NCI-H146 (cell line): ENCODE results near the gene PRSS23.
A peak's percentile ranks its signal among the peaks of the same experiment; 100 is the strongest.
"Not testable (repeated sequence)": the region's sequence is repeated elsewhere in the genome, so short reads cannot be mapped to it uniquely, and the experiment has no call there.

Experiments
- DNase-seq: peaks from one replicate; lab custom pipeline; 2025; lab: John Stamatoyannopoulos, UW

PRSS23 gene, protein sequence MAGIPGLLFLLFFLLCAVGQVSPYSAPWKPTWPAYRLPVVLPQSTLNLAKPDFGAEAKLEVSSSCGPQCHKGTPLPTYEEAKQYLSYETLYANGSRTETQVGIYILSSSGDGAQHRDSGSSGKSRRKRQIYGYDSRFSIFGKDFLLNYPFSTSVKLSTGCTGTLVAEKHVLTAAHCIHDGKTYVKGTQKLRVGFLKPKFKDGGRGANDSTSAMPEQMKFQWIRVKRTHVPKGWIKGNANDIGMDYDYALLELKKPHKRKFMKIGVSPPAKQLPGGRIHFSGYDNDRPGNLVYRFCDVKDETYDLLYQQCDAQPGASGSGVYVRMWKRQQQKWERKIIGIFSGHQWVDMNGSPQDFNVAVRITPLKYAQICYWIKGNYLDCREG

DNA sequence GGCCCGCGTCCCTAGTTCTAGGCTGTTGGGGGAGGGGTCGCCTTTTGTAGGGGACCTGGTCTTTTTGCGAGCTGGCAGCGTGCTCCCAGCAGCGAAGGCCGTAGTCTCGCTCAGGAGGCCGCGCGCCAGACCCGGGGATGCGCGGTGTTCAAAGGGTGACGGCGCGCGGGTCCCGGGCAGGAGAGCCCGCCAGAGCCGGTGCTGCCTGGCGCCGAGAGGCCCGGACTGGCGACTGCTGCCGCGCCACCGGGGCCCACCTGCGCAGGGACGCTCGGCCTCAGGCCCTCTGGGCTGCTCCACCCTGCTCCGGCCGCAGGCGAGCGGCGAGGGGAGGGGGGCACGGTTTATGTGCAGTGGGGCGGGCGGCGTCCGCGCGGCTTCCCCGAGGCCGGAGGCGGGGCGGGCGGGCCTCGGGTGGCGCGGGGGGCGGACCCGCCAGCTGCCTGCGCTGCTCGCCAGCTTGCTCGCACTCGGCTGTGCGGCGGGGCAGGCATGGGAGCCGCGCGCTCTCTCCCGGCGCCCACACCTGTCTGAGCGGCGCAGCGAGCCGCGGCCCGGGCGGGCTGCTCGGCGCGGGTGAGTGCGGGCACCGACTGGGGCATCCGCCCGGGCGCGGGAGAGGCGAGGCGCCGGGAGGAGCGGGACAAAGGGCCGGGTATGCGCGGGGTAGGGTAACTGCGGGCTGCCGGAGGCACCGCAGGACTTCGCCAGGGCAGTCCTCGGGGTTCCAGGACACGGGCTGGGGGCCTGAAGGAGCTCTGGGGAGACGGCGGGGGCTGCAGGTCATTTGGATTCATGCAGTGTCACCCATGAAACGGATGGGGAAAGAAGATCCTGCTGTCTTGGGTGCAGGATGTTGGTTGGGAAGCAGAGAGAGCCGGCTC, at the start of gene PRSS23:
PRSS23 (plus strand) TSS at position 467 of the 884 bp plus-strand sequence. CDS start 7,102 bp downstream, outside the sequence.
- DNase-seq, result peak; percentile 67

DNA sequence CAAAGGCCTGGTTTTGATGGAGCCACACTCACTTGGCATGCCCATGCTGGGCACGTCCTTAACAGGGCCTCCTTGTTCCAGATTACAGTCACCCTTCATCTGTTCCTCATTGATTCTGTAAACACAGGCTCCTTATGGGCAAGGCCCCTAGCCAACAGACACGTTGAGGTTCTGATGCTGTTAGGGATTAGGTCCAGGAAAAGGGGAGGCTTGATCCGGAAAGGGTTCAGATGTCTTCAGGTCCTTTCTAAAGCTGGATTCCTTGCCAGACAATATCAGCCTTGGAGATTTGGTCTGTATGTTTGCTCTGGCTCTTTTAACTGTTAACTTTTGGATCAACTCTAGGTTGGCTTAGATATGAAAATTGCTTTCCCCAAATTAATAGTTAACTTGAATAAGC, 46.9 kb upstream of the PRSS23 start:
- no peak for DNase-seq

DNA sequence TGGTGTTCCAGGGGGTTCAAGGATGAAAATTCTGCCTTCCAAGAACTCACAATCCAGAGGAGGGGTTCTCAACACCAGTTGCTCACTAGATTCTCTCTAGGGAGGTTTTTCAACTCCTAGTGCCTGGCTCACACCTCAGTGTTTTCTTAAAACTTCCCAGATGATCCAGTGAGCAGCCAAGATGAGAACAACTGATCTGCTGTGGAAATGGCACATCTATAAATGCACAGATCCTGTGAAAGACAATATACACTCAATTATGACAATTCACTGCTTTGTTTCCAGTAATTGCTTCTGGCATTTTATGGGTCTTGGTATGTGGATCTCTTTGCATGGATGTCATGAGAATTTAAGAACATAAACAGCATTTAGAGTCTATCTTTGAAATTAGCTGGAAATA, 45.2 kb upstream of the PRSS23 start:
- DNase-seq, result no peak

DNA sequence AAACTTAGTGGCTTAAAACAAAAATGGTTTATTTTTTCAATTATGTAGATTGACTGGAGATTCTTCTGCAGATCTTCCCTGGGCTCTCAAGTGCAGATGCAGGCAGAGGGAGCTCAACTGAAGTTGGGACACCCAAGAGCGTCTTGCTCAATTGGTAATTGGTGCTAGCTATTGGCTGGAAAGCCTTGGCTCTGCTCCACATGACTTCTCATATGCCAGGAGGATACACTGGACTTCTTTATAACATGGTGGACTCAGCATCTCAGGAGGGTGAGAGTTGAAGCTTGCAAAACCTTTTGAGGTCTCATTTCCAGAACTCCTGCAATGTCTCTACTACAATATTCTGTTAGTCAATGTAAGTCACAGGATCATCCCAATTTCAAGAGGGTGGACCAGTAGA, 42.2 kb upstream of the PRSS23 start:
- DNase-seq, result no peak

DNA sequence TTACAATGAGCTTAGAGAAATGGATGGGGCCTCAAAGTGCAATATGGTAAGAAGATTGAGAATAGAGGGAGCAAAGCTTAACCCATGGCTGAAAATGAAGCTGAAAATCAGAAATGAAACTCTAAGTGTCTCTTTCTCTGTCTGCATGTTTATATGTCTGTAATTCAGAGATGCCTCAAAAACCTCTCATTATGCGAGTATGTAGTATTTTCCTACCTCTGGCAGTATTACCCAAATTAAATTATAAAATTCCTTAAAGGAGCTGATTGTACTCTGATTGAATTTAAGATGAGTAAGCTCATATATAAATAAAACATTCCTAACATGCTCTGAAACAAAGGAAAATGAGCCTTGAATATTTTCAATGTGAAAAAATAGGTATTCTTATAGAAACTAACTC, 39.8 kb upstream of the PRSS23 start:
- DNase-seq, result no peak

DNA sequence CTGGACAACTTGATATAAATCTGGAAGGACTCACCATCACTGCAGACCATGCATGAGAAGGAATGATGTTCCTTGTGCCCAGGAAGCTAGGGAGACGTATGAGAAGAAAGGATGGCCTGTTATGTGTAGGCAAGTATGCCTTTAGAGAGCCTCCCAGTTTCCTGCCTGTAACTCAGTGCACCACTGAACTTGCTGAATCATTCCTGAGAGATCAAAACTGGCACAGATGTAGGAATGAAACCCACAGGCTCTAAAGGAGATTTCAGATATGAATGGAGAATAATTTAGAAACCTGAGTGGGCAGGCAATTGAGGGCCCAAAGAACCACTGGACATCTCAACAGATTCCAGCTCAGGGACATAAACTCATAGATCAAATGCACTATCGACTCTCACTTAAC, 38.4 kb upstream of the PRSS23 start:
- DNase-seq, result no peak

DNA sequence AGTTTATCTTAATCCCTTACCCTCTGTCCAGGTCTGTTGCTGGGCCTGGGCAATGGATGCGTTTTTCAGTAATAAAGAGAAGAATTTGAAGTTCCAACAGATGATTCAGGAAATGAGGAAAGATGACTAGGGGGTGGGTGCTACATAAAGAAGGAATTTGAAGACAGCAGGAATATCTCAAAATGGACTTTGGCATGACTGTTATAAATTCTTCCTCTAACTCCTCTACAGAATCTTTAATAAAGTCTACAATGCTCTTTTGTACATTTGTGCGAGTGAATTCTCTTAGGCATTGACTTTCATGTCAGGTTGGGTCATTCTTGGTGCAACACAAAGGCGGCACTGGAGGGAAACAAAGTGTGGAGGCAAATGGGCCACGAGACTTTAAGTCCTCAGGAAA, 35.1 kb upstream of the PRSS23 start:
- no peak for DNase-seq

DNA sequence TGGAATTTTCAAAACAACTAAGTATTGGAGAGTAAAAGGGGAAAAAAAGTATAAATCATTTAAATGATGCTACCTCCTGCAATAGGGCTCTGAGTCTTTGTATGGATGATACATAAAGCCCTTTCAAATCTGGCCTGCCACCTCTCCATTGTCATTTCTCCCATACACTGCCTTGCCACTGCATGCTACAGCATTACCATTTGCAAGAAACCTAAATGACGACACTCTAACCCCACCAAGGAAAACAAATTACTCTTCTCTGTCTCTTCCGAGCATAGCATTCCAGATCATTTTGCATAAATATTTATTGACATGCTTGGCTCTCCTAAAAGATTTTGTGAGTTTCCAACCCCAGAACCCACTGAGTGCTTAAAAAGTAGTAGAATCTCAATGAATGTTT, 34.5 kb upstream of the PRSS23 start:
- DNase-seq, result no peak

DNA sequence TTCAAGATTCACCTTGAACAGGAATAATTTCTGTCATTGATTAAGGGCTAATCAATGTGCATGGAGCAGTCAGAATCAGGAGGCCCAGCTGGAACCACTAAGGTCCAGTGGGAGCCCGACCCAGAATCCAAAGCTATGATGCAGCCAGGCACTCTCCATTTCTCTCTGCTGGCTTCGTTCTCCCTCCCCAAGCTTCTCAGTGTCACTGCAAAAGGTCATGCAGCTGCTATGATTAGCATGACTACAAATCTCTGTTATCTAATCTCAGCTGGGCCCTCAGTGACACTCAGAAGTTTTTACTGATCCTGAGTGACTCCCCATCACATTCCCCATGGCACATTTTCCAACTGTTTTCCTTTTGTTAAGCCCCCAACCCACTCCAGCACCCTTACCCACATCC, 31.1 kb upstream of the PRSS23 start:
- no peak for DNase-seq

DNA sequence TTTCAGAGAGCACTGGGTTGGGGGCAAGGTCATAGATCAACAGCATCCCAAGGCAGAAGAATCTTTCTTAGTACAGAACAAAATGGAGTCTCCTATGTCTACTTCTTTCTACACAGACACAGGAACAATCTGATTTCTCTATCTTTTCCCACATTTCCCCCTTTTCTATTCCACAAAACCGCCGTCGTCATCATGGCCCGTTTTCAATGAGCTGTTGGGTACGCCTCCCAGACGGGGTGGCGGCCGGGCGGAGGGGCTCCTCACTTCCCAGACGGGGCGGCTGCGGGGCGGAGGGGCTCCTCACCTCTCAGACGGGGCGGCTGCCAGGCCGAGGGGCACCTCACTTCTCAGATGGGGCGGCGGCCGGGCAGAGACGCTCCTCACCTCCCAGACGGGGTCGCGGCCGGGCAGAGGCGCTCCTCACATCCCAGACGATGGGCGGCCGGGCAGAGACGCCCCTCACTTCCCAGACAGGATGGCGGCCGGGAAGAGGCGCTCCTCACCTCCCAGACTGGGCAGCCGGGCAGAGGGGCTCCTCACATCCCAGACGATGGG, 29.8 kb upstream of the PRSS23 start:
- not testable (repeated sequence) for DNase-seq

DNA sequence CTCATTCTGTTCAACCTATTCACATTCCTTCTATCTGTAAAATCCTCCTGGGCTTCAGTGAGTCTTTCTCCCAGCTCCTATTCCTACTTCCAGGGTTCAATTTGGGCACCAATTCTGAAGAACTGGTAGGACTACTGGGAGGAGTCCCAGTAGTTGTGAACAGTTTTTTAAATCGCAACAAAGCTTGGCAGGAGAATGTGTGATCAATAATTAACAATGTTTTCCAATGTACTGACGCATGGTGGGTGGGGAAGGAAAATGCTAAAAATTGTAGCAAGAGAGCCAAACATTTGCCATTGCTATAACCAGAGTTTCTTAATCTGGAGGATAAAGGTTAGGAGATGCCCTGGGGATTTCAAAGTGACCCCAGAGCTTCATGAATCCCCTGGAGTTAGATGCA, 27.3 kb upstream of the PRSS23 start:
- no peak for DNase-seq

DNA sequence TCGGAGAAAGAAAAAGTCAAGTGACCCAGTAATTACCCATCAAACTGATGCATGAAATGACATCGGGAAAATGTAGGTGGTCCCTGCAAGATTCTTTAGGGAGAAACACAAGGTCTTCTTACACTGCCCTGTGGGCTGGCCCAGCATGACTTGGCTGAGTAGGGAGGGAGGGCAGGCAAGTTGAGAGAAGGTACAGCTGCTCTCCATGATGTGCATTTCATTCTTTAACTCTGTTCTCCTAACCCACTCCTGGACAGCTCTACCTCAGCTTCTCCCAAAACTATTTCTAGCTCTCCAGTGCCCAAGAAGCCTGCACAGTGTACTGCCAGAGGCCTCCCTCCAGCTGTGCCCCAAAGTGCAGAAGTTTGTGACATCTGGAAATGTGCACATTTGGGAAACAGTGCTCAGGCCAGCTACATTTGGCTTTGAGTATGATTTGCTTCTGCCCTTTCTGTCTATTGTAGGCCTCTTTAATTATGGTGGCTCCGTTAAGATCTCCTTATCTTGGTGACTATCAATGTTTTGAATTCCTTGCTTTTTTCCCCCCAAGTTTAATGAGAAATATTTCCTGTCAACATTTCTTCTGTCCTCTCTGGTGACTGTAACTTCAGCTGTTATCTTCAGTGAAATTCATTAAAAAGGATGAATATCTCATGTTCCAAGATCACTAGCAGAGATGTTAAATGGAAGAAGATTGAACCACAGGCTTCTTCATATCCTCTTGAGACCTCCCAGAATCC, 26.7 kb upstream of the PRSS23 start:
- DNase-seq, result no peak

DNA sequence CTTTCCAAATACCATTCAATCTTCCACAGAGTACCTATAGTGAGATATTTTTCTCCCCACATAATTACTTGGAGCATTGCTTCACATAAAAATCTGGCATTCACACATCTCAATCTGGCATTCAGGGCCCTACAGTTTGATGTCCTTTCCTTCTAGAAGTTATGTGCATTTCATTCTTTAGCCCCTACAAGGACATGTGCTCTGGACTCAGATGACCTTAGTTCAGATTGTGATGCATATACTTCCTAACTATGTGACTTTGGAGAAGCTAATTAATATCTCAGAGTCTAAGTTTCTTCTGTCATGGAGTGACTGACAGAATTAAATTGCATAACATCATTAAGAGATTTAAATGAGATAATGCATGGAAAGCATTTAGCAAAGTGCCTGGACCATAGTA, 25.9 kb upstream of the PRSS23 start:
- no peak for DNase-seq

DNA sequence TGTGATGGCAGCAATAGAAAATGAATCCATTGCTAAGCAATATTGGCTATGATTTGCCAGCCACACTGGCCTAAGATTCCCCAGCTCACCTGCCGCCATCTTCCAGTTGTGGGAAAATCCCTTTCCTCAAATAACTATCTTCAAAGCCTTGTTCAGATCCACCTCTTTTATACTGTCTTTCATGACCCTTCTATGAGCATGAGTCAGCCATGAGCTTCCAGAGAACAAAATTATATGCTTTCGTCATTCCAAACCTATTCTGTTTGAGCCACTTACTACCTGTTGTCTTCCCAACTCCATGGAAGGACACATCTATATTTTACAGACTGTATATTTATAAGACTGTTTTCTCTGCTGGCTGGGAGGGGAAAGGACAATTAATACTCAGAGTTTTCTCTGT, 25.0 kb upstream of the PRSS23 start:
- no peak for DNase-seq

DNA sequence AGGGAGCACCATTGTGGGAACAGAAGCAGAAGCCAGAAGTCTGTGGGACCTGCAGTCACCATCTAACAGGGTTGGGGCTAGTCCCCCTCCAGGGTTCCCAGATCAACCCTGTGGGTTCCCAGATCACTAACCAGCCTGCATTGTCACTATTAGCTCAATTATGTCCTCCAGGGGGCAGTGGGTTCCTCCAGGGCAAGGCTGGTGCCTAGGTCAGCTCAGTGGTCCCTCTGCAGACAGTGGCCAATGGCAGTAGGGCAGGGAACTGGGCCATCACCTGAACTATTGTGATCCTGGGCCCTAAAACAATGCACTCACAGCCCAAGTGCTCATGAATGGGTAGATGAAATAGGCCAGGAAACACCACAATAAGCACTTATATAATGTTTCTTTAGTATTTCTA, 18.8 kb upstream of the PRSS23 start:
- DNase-seq, result no peak

DNA sequence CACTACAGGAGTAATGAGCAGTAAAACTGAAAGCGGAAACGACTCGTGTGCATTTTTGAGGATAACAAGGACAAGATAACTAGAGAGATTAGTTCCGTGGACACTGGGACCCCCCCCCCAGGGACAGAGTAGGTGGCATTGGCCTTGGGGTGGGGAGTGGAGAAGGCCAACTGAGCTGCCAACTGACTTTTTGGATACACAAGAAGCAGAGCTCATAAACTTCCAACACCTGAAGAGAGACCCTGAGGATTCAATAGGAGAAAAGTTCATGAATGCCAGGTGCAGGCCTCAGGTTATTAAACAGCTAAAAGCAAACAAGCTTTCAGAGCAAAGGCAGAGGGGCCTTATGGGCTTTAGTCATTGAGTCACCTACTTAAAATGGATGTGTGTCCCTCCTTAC, 17.6 kb upstream of the PRSS23 start:
- DNase-seq, result no peak

DNA sequence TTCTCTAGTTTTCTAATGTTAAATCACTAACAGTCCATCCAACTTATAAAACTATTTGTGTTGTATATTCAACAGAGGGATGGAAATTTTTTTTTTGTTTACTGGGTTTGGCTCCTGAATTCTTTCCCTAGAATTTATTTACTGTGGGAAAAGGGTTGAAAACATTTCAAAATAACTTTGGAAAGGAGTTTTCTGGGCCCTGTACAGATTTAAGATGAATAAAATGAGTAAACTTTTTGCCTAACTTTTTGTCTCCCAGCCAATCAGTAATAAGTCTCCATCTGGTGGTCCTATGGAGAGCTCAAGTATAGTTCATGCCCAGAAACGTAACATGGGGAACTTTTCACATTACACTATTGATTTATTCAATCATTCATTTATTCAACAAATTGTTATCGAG, 16.7 kb upstream of the PRSS23 start:
- no peak for DNase-seq

DNA sequence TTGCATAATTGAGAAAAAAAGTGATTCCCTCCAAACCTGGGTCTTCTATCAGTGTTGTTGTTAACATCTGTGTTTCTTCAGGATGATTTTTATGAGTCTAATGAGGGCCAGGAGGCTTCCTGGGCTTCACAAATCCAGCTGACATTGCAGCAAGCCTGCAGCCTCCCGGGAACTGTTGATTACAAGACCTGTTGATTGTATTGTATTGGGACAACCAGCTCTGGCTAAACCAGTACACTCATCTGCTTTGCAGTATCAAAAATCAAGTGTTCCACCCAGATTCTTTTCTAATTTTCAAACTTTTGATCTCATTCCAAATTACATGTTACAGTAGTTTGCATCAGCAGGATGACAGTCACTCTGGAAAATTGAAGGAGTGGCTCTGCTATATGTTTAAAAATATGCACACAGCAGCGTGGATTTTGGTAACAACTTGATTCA, 16.1 kb upstream of the PRSS23 start:
- no peak for DNase-seq

DNA sequence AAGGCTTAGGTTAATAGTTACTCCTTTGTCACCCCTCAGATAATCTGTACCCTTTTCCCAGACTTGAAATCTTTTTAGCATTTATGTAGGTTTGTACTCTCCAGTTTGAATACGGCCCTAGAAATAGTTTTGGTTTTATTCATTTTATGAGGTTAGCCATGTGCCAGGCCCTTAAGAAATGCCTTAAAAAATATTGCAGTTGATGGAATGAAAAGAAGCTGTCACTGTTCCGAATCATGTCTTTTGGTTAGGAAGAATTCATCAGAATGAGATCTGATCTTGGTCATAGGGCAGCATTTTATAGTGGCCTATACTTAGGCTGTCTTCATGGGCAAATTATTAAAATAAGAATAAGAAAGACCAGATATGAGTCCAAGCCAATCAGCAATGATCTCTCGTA, 14.8 kb upstream of the PRSS23 start:
- DNase-seq, result no peak

DNA sequence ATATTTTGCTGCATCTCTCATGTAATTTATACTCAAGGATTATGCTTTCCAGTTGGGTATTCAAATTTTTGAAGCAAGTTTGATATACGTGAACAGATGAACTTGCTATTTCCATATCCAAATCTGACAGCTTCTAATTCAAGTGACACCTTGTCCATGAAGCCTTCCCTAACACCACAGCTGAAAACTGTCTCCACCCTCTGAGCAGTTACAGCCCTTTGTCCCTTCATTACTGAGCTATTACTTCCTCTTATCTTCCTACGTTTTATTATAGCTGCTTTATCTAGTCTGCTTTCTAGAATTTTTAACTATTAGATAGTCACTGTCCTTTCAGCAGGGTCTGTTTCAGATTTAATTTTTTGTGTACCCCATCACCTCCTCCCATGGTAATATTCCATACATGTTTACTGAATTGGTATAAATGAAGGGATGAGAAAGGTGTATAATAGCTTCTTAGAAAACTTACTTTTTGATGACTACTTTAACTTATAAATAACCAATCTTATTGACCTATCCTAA, 13.3 kb upstream of the PRSS23 start:
- DNase-seq, result no peak

DNA sequence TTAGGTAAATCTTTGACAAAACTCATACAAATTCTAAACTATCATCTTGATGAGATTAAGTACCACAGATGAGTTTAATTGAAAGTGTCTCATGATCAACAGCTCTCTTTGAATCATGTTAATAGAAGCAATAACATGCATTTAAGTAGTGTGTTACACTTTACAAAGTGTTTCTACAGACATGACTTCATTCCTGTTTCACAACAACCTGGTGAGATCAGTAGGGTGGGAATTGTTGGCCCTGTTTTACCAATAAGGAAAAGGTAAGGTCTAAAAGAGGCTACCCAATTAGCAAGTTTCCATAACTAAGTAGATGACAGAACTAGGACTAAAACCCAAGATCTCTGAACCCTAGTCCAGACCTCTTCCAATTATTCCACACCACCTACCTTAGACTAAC, 12.7 kb upstream of the PRSS23 start:
- no peak for DNase-seq

DNA sequence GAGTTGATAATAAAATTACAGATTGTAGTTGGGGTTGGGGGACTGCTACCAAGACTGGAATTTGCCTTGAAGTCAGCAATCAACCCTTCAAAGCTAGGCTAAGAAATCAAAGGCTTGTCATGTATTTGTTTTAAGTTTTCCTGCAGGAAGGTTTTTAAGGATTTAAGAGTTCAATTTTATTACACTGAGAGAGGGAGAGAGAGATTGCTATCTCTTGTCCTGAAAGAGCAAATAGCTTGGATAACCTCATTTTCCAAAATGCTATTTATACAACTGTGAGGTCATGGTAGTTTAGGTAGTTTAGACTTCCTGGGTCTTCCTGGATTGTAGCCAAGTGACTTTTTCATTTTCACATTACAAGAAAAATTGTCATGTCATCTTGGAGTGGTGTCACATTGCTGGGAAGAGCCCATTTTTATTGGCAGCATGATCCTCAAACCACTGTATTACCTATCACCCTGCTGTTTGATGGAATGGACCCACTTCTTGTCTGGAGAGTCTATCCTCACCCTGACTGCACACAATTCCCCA, 10.1 kb upstream of the PRSS23 start:
- DNase-seq, result no peak
